IMR-90 (cell line): ENCODE measurements around the gene GH1. TPM values are rescaled to one million over a fixed set of nuclear protein-coding genes. Genes with fewer than 3 reads are reported as not detected.
"Not testable (repeated sequence)": the region's sequence is repeated elsewhere in the genome, so short reads cannot be mapped to it uniquely, and the experiment has no call there.

Experiments
- ATAC-seq: fragments of 200-7000 bp; cut with Tn5 transposase; 2 replicates; pipeline ENCODE4 v1.9.1; 2020; ENCODE audit warnings: low read depth, mild to moderate bottlenecking, moderate library complexity
- BruUV-seq: library from RNA; stranded (reverse); fragments of 400-500 nt; replicated peaks from 2 replicates; lab custom pipeline; 2021; lab: Mats Ljungman, UMichigan
- CTCF ChIA-PET: fragments of 300-600 bp; formaldehyde crosslinking; extraction: SDS; loops from one replicate; lab custom pipeline; 2021; ENCODE audit warnings: antibody characterized with exemption; lab: Yijun Ruan, JAX
- POLR2A ChIA-PET: fragments of 300-600 bp; sonication (Branson Sonifier 250); formaldehyde crosslinking; loops from one replicate; lab custom pipeline; 2022; ENCODE audit warnings: antibody characterized with exemption; ENCODE audit not compliant: unreplicated experiment; lab: Charles Lee
- DNase-seq: peaks from one replicate; pipeline ENCODE4 v3.0.0; 2013
- H2AFZ ChIP-seq: replicated peaks from 2 replicates; pipeline ENCODE3; 2013; ENCODE audit warnings: low read length, mild to moderate bottlenecking; ENCODE audit not compliant: poor library complexity
- H2AK5ac ChIP-seq: 2 replicates; pipeline ENCODE4 v1.6.1; 2013; ENCODE audit warnings: low read depth, low read length, inconsistent platforms
- H2AK9ac ChIP-seq: replicated peaks from 2 replicates; pipeline ENCODE3; 2013; ENCODE audit warnings: mild to moderate bottlenecking, low read depth, low read length, moderate library complexity; ENCODE audit not compliant: poor library complexity
- H2BK120ac ChIP-seq: 2 replicates; pipeline ENCODE4 v1.6.1; 2013; ENCODE audit warnings: low read depth, low read length, inconsistent platforms
- H2BK15ac ChIP-seq: 3 replicates; pipeline ENCODE4 v1.6.1; 2013; ENCODE audit warnings: low read depth, low read length, inconsistent platforms
- H2BK20ac ChIP-seq: 2 replicates; pipeline ENCODE4 v1.6.1; 2013; ENCODE audit warnings: low read depth, mild to moderate bottlenecking, inconsistent platforms, low read length, moderate library complexity
- H2BK5ac ChIP-seq: 2 replicates; pipeline ENCODE4 v1.6.1; 2013; ENCODE audit warnings: mild to moderate bottlenecking, low read depth, low read length, inconsistent platforms; ENCODE audit not compliant: poor library complexity, severe bottlenecking
- H3K14ac ChIP-seq: replicated peaks from 2 replicates; pipeline ENCODE4 v1.6.1; 2013; ENCODE audit warnings: low read depth, low read length, inconsistent platforms
- H3K18ac ChIP-seq: 2 replicates; pipeline ENCODE4 v1.6.1; 2013; ENCODE audit warnings: low read depth, low read length, control low read depth
- H3K23ac ChIP-seq: 2 replicates; pipeline ENCODE4 v1.6.1; 2013; ENCODE audit warnings: low read depth, low read length, inconsistent platforms
- H3K27ac ChIP-seq: 2 replicates; pipeline ENCODE4 v1.5.1; 2013; ENCODE audit warnings: mild to moderate bottlenecking, control low read depth, low read length; ENCODE audit not compliant: insufficient read depth
- H3K27me3 ChIP-seq: 2 replicates; pipeline ENCODE4 v1.6.1; 2013; ENCODE audit warnings: low read length; ENCODE audit not compliant: control insufficient read depth, insufficient read depth
- H3K36me3 ChIP-seq: 2 replicates; pipeline ENCODE4 v1.6.1; 2013; ENCODE audit warnings: low read length, mixed read lengths; ENCODE audit not compliant: control insufficient read depth, insufficient read depth
- H3K4ac ChIP-seq: 2 replicates; pipeline ENCODE4 v1.6.1; 2013; ENCODE audit warnings: low read depth, low read length, inconsistent platforms
- H3K4me1 ChIP-seq: 2 replicates; pipeline ENCODE4 v1.6.1; 2013; ENCODE audit warnings: low read length, mixed read lengths; ENCODE audit not compliant: control insufficient read depth, insufficient read depth
- H3K4me2 ChIP-seq: 2 replicates; pipeline ENCODE4 v1.6.1; 2013; ENCODE audit warnings: low read depth, mild to moderate bottlenecking, control low read depth, low read length, moderate library complexity
- H3K4me3 ChIP-seq: 2 replicates; pipeline ENCODE4 v1.5.1; 2013; ENCODE audit warnings: low read depth, mild to moderate bottlenecking, control low read depth, low read length, moderate library complexity; ENCODE audit not compliant: insufficient read depth
- H3K56ac ChIP-seq: 2 replicates; pipeline ENCODE4 v1.6.1; 2013; ENCODE audit warnings: low read length, inconsistent platforms; ENCODE audit not compliant: insufficient read depth; ENCODE audit errors: extremely low read depth
- H3K79me1 ChIP-seq, 2 experiments: 2 replicates each; pipeline ENCODE4 v1.6.1; 2013; ENCODE audit warnings: low read length in 2 of 2, inconsistent platforms in 1 of 2, low read depth in 1 of 2
- H3K9ac ChIP-seq: 2 replicates; pipeline ENCODE4 v1.6.1; 2013; ENCODE audit warnings: low read depth, low read length, control low read depth
- H3K9me1 ChIP-seq: 2 replicates; pipeline ENCODE4 v1.6.1; 2013; ENCODE audit warnings: low read length, inconsistent platforms; ENCODE audit not compliant: insufficient read depth
- H3K9me3 ChIP-seq: 2 replicates; pipeline ENCODE4 v1.6.1; 2013; ENCODE audit warnings: low read length; ENCODE audit not compliant: control insufficient read depth, insufficient read depth
- H4K20me1 ChIP-seq: 2 replicates; pipeline ENCODE4 v1.6.1; 2013; ENCODE audit warnings: low read length, inconsistent platforms; ENCODE audit not compliant: insufficient read depth
- H4K5ac ChIP-seq: 2 replicates; pipeline ENCODE4 v1.6.1; 2013; ENCODE audit warnings: mild to moderate bottlenecking, low read depth, low read length, control low read depth
- H4K8ac ChIP-seq, 2 experiments: 2 replicates each; pipeline ENCODE4 v1.6.1; 2013; ENCODE audit warnings: low read depth in 2 of 2, low read length in 2 of 2, control low read depth in 1 of 2, inconsistent platforms in 1 of 2
- H4K91ac ChIP-seq: 2 replicates; pipeline ENCODE4 v1.6.1; 2013; ENCODE audit warnings: low read depth, low read length, inconsistent platforms; ENCODE audit not compliant: insufficient read depth
- WGBS, 2 experiments: methylation state at CpG; one replicate each; pipeline versions ENCODE4 v1.1.5 to v1.1.7; 2013; ENCODE audit warnings: missing lambda C conversion rate in 2 of 2; ENCODE audit not compliant: insufficient read length in 1 of 2; ENCODE audit errors: extremely low coverage in 2 of 2; 5-methylcytosine and 5-hydroxymethylcytosine counted together
- dilution Hi-C: fragments of 300-500 bp; cut with HindIII; formaldehyde crosslinking; loops from one replicate; pipeline ENCODE4 v1.14.3; 2018; ENCODE audit warnings: low sequenced_read_pairs; ENCODE audit not compliant: unreplicated experiment
- in situ Hi-C: fragments of 300-500 bp; cut with MboI; formaldehyde crosslinking; loops from 3 replicates; pipeline ENCODE4 v1.14.3; 2019; ENCODE audit warnings: low sequenced_read_pairs, inconsistent platforms, mixed read lengths
- intact Hi-C: fragments of 100-400 bp; cut with micrococcal nuclease; formaldehyde crosslinking; loops from 2 replicates; pipeline ENCODE4 v1.10.0; 2022
- polyA plus RNA-seq, 3 experiments: library from polyadenylated mRNA; depleted of rRNA; stranded (reverse); fragments of >200 nt; gene quantifications; 2 replicates each; pipeline ENCODE4 v1.2.3, GENCODE V29; 2012; ENCODE audit warnings: low replicate concordance in 1 of 3
- total RNA-seq: library from RNA; depleted of rRNA; stranded (reverse); fragments of >200 nt; gene quantifications from 2 replicates; pipeline ENCODE4 v1.2.3, GENCODE V29; 2012

The GH1 gene
- total and polyA plus RNA-seq, 2 of the 4 experiments (the other 2 are of a cell fraction): not detected

GRCh38 chr17:63882626-63883126 is 36.0 kb downstream of the GH1 start:
- H3K9me3 ChIP-seq, H3K9ac ChIP-seq, H2AK9ac ChIP-seq, H2BK5ac ChIP-seq, H2AFZ ChIP-seq, POLR2A ChIA-PET, CTCF ChIA-PET, H3K14ac ChIP-seq, dilution Hi-C loops, H3K27ac ChIP-seq, H2AK5ac ChIP-seq, H3K4ac ChIP-seq, H3K79me1 ChIP-seq, H2BK15ac ChIP-seq, H3K4me2 ChIP-seq, H4K91ac ChIP-seq, DNase-seq, H4K8ac ChIP-seq, H3K56ac ChIP-seq, H3K4me3 ChIP-seq, H3K4me1 ChIP-seq, H3K18ac ChIP-seq, H3K36me3 ChIP-seq, H2BK120ac ChIP-seq, in situ Hi-C loops, ATAC-seq, H4K20me1 ChIP-seq, BruUV-seq, H3K23ac ChIP-seq, H4K5ac ChIP-seq, H3K9me1 ChIP-seq, H2BK20ac ChIP-seq, intact Hi-C loops: not testable (repeated sequence)
- no CpG with 5 or more reads among the region's 9 CpGs for WGBS, 2 experiments
- peaks cover 23% of the 10 kb centered on the region for H3K27me3 ChIP-seq
